ENCODE measurements around the gene CFAP251. TPM values are rescaled to one million over a fixed set of nuclear protein-coding genes. Genes with fewer than 3 reads are reported as not detected.

CFAP251 gene
- total RNA-seq, 1 experiment from 2014 or later = 3.8 TPM

- Mint-ChIP-seq H3K4me3 (ENCODE audit: low read depth, unreplicated experiment) (no peak overlapping the region), H3K36me3 (ENCODE audit: insufficient read depth, unreplicated experiment) (peaks cover 5% of the 10 kb centered on the region), H3K27me3 (ENCODE audit: unreplicated experiment) (no peaks in the 10 kb centered on the region), H3K27ac (ENCODE audit: unreplicated experiment) (no peak overlapping the region), H3K4me1 (ENCODE audit: low read depth, unreplicated experiment) (no peaks in the 10 kb centered on the region), H3K9me3 (ENCODE audit: low read depth, unreplicated experiment) (no peaks in the 10 kb centered on the region)
- CTCF ChIA-PET = interaction anchor here (0.8 kb wide), 1 partner anchor 115 kb away, joined by 3 read pairs; no protein-coding TSS in a partner anchor
- intact Hi-C loops (cut with micrococcal nuclease; ENCODE audit: unreplicated experiment) = no loop called here
- no peak for TF ChIP-seq CTCF (IDR thresholded peaks at IDR 0.05; ENCODE audit: unreplicated experiment)
- BruUV-seq (replicated peaks) = no TSS peak
- DNase-seq = no peak
Observed at GRCh38 chr12:121969726-121970125, 51.3 kb downstream of the CFAP251 start.

- no peaks in the 10 kb centered on the region for H3K9me3 Mint-ChIP-seq (ENCODE audit: low read depth, unreplicated experiment)
Observed at GRCh38 chr12:121970581-121971300, 52.3 kb downstream of the CFAP251 start.

GRCh38 chr12:121974026-121974985 is 55.9 kb downstream of the CFAP251 start:
- no peak for DNase-seq
- CTCF ChIA-PET = no interaction called here
- Mint-ChIP-seq H3K4me1 (ENCODE audit: low read depth, unreplicated experiment) (no peaks in the 10 kb centered on the region), H3K27me3 (ENCODE audit: unreplicated experiment) (no peaks in the 10 kb centered on the region), H3K4me3 (ENCODE audit: low read depth, unreplicated experiment) (no peak overlapping the region), H3K9me3 (ENCODE audit: low read depth, unreplicated experiment) (no peaks in the 10 kb centered on the region), H3K36me3 (ENCODE audit: insufficient read depth, unreplicated experiment) (no peaks in the 10 kb centered on the region), H3K27ac (ENCODE audit: unreplicated experiment) (no peak overlapping the region)
- no peak for TF ChIP-seq CTCF (IDR thresholded peaks at IDR 0.05; ENCODE audit: unreplicated experiment)
- BruUV-seq (replicated peaks) = no TSS peak
- intact Hi-C loops (cut with micrococcal nuclease; ENCODE audit: unreplicated experiment) = no loop called here

More at GRCh38 chr12:121970581-121971300, 52.3 kb downstream of the CFAP251 start:
- no peaks in the 10 kb centered on the region for H3K27me3 Mint-ChIP-seq (ENCODE audit: unreplicated experiment)
- H3K4me1 Mint-ChIP-seq (ENCODE audit: low read depth, unreplicated experiment) = no peaks in the 10 kb centered on the region
- intact Hi-C loops (cut with micrococcal nuclease; ENCODE audit: unreplicated experiment) = no loop called here
- no peak overlapping the region for H3K27ac Mint-ChIP-seq (ENCODE audit: unreplicated experiment)
- CTCF ChIA-PET = no interaction called here
- no peak overlapping the region for H3K4me3 Mint-ChIP-seq (ENCODE audit: low read depth, unreplicated experiment)
- DNase-seq = no peak
- peaks cover 5% of the 10 kb centered on the region for H3K36me3 Mint-ChIP-seq (ENCODE audit: insufficient read depth, unreplicated experiment)
- no peak for TF ChIP-seq CTCF (IDR thresholded peaks at IDR 0.05; ENCODE audit: unreplicated experiment)
- BruUV-seq (replicated peaks) = no TSS peak

- CTCF ChIA-PET = no interaction called here
- H3K27me3 Mint-ChIP-seq (ENCODE audit: unreplicated experiment) = no peaks in the 10 kb centered on the region
- H3K4me1 Mint-ChIP-seq (ENCODE audit: low read depth, unreplicated experiment) = no peaks in the 10 kb centered on the region
- no peak overlapping the region for H3K27ac Mint-ChIP-seq (ENCODE audit: unreplicated experiment)
- H3K9me3 Mint-ChIP-seq (ENCODE audit: low read depth, unreplicated experiment) = no peaks in the 10 kb centered on the region
- no peaks in the 10 kb centered on the region for H3K36me3 Mint-ChIP-seq (ENCODE audit: insufficient read depth, unreplicated experiment)
- no TSS peak for BruUV-seq (replicated peaks)
- no peak for TF ChIP-seq CTCF (IDR thresholded peaks at IDR 0.05; ENCODE audit: unreplicated experiment)
- intact Hi-C loops (cut with micrococcal nuclease; ENCODE audit: unreplicated experiment) = no loop called here
- H3K4me3 Mint-ChIP-seq (ENCODE audit: low read depth, unreplicated experiment) = no peak overlapping the region
- no peak for DNase-seq
Observed at GRCh38 chr12:121975021-121975420, 56.6 kb downstream of the CFAP251 start.

Data from Calu3 (cell line).